ENCODE results near the gene ALPK1.

DNA sequence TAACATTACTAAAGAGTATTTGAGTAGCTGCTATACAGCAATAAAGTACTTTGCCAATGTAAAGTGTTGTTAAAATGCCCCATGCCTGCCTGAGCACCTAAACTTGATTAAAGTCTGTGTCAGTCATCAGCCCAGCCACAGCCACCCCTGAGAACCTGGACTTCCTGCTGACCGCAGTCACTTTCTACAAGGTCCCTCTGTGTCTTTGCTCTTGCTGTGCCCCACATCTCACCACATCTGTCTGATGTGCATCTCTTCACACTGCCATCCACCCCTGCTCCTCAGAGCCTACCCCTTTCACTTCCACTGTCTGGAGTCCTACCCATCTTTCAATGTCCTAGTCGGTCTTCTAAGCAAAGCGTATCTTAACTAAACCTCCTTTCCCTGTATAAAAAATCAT lies 25.7 kb downstream of the ALPK1 start:
- no peak for TF ChIP-seq NFE2L2 (conservative IDR thresholded peaks at IDR 0.05; ENCODE audit: low read length)
- TF ChIP-seq POLR2A (IDR thresholded peaks at IDR 0.05; ENCODE audit: low read length) = no peak
- no peak for TF ChIP-seq ZC3H11A (IDR thresholded peaks at IDR 0.05)
- no peak for TF ChIP-seq KDM1A (IDR thresholded peaks at IDR 0.05; ENCODE audit: low read depth)
- TF ChIP-seq, protein P1, sequence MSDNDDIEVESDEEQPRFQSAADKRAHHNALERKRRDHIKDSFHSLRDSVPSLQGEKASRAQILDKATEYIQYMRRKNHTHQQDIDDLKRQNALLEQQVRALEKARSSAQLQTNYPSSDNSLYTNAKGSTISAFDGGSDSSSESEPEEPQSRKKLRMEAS (IDR thresholded peaks at IDR 0.05) = no peak
- TF ChIP-seq, protein P2, sequence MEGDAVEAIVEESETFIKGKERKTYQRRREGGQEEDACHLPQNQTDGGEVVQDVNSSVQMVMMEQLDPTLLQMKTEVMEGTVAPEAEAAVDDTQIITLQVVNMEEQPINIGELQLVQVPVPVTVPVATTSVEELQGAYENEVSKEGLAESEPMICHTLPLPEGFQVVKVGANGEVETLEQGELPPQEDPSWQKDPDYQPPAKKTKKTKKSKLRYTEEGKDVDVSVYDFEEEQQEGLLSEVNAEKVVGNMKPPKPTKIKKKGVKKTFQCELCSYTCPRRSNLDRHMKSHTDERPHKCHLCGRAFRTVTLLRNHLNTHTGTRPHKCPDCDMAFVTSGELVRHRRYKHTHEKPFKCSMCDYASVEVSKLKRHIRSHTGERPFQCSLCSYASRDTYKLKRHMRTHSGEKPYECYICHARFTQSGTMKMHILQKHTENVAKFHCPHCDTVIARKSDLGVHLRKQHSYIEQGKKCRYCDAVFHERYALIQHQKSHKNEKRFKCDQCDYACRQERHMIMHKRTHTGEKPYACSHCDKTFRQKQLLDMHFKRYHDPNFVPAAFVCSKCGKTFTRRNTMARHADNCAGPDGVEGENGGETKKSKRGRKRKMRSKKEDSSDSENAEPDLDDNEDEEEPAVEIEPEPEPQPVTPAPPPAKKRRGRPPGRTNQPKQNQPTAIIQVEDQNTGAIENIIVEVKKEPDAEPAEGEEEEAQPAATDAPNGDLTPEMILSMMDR (IDR thresholded peaks at IDR 0.05) = no peak
- no peak for TF ChIP-seq CHD2 (IDR thresholded peaks at IDR 0.05; ENCODE audit: low read length, partially characterized antibody)
- TF ChIP-seq EHMT2 (IDR thresholded peaks at IDR 0.05; ENCODE audit: low read depth) = no peak

Measured in A549 (cell line).